Panc1 (cell line): ENCODE results near the gene SIRT7.

ENCODE experiments used
- CTCF ChIP-seq: fragments of 450-650 bp; IDR thresholded peaks from 2 replicates; pipeline ENCODE4 v1.5.1; 2017; ENCODE audit warnings: mild to moderate bottlenecking
- POLR2AphosphoS5 ChIP-seq: IDR thresholded peaks from 2 replicates; pipeline ENCODE4 v1.6.1; 2012; ENCODE audit warnings: mild to moderate bottlenecking, low read depth, low read length, moderate library complexity
- REST ChIP-seq, 2 experiments: IDR thresholded peaks; 2 replicates each; pipeline ENCODE4 v1.6.1; 2011 to 2012; ENCODE audit warnings: low read depth in 2 of 2, control low read depth in 1 of 2, low read length in 1 of 2, mild to moderate bottlenecking in 1 of 2, moderate library complexity in 1 of 2; ENCODE audit not compliant: insufficient read depth in 1 of 2

GRCh38 chr17:81902023-81902652 is 15.8 kb downstream of the SIRT7 start, which contains the start of gene NPB:
- TF ChIP-seq POLR2AphosphoS5 (no peak), CTCF (no peak), REST (IDR thresholded peaks at IDR 0.05; ENCODE audit: insufficient read depth in 1 of 2, low read depth in 2 of 2, low read length in 1 of 2) (no peak)
